NCI-H524 treated with DMSO at 0.1 percent for 48 hours (cell line): Measurements from ENCODE around the gene SLC13A2.

Experiments
- DNase-seq: peaks from one replicate; lab custom pipeline; 2025; lab: John Stamatoyannopoulos, UW

Gene SLC13A2

GRCh38 chr17:28471531-28472342, 1.7 kb upstream of the SLC13A2 start:
- no peak for DNase-seq

GRCh38 chr17:28472871-28473497, 460 bp upstream of the SLC13A2 start:
- DNase-seq: no peak

GRCh38 chr17:28474111-28474531, 677 bp downstream of the SLC13A2 start:
- DNase-seq: no peak

GRCh38 chr17:28475151-28475900, 1.9 kb downstream of the SLC13A2 start:
- DNase-seq: no peak

- DNase-seq: no peak
Observed at GRCh38 chr17:28476076-28476865, 2.8 kb downstream of the SLC13A2 start.

GRCh38 chr17:28477928-28478327, 4.5 kb downstream of the SLC13A2 start:
- DNase-seq: no peak

- DNase-seq: peak; percentile 50
Observed at GRCh38 chr17:28478712-28479615, 5.5 kb downstream of the SLC13A2 start.

GRCh38 chr17:28480278-28480677, 6.8 kb downstream of the SLC13A2 start:
- DNase-seq: no peak

GRCh38 chr17:28480799-28481571, 7.5 kb downstream of the SLC13A2 start:
- no peak for DNase-seq

- no peak for DNase-seq
Observed at GRCh38 chr17:28482551-28483199, 9.2 kb downstream of the SLC13A2 start.

GRCh38 chr17:28484296-28484695, 10.9 kb downstream of the SLC13A2 start:
- no peak for DNase-seq

GRCh38 chr17:28485049-28485448, 11.6 kb downstream of the SLC13A2 start:
- no peak for DNase-seq

- DNase-seq: no peak
Observed at GRCh38 chr17:28487881-28488532, 14.6 kb downstream of the SLC13A2 start.

GRCh38 chr17:28488533-28489276, 15.3 kb downstream of the SLC13A2 start:
- DNase-seq: no peak

GRCh38 chr17:28491286-28491685, 17.8 kb downstream of the SLC13A2 start:
- DNase-seq: no peak

GRCh38 chr17:28491860-28492259, 18.4 kb downstream of the SLC13A2 start:
- no peak for DNase-seq

- no peak for DNase-seq
Observed at GRCh38 chr17:28492352-28493310, 19.2 kb downstream of the SLC13A2 start.
